NCI-H187 (cell line): Measurements from ENCODE around the gene ZSWIM2.
"Not testable (repeated sequence)": the region's sequence is repeated elsewhere in the genome, so short reads cannot be mapped to it uniquely, and the experiment has no call there.

ENCODE experiments used
- DNase-seq, 2 experiments: peaks; one replicate each; lab custom pipeline; 2025; lab: John Stamatoyannopoulos, UW

The ZSWIM2 gene

GRCh38 chr2:186848873-186849578, at the start of gene ZSWIM2:
ZSWIM2 (minus strand) TSS chr2:186849170; CDS start chr2:186849130, 40 bp downstream.
- DNase-seq, result peak; percentile 60 to 61

- not testable (repeated sequence) for DNase-seq
These were observed 47.2 kb upstream of the ZSWIM2 start for GRCh38 chr2:186896220-186896619.

- no peak for DNase-seq
These were observed 46.5 kb upstream of the ZSWIM2 start for GRCh38 chr2:186895451-186895850.

- DNase-seq, result no peak
These were observed 45.5 kb upstream of the ZSWIM2 start for GRCh38 chr2:186894478-186894877.

GRCh38 chr2:186892821-186893220, 43.9 kb upstream of the ZSWIM2 start:
- no peak for DNase-seq

GRCh38 chr2:186891185-186891621, 42.2 kb upstream of the ZSWIM2 start:
- no peak for DNase-seq

GRCh38 chr2:186889101-186889879, 40.3 kb upstream of the ZSWIM2 start:
- no peak for DNase-seq

- no peak for DNase-seq
These were observed 38.4 kb upstream of the ZSWIM2 start for GRCh38 chr2:186887107-186888090.

- DNase-seq, result no peak
These were observed 35.6 kb upstream of the ZSWIM2 start for GRCh38 chr2:186884587-186884986.

GRCh38 chr2:186883666-186884065, 34.7 kb upstream of the ZSWIM2 start:
- DNase-seq, result no peak

- DNase-seq, result no peak
These were observed 33.6 kb upstream of the ZSWIM2 start for GRCh38 chr2:186882511-186883071.

- no peak for DNase-seq
These were observed 32.7 kb upstream of the ZSWIM2 start for GRCh38 chr2:186881660-186882059.

- DNase-seq, result no peak
These were observed 30.3 kb upstream of the ZSWIM2 start for GRCh38 chr2:186879312-186879711.

- DNase-seq, result no peak
These were observed 25.7 kb upstream of the ZSWIM2 start for GRCh38 chr2:186874713-186875112.

GRCh38 chr2:186871881-186872280, 22.9 kb upstream of the ZSWIM2 start:
- no peak for DNase-seq

GRCh38 chr2:186868344-186868743, 19.4 kb upstream of the ZSWIM2 start:
- DNase-seq, result no peak

GRCh38 chr2:186862869-186863709, 14.1 kb upstream of the ZSWIM2 start:
- no peak for DNase-seq

- no peak for DNase-seq
These were observed 6.2 kb upstream of the ZSWIM2 start for GRCh38 chr2:186855216-186855615.

- DNase-seq, result no peak
These were observed 5.0 kb upstream of the ZSWIM2 start for GRCh38 chr2:186853951-186854350.

GRCh38 chr2:186852508-186852907, 3.5 kb upstream of the ZSWIM2 start:
- DNase-seq, result no peak

- DNase-seq, result no peak
These were observed 6.6 kb downstream of the ZSWIM2 start for GRCh38 chr2:186842373-186842772.
